NOMO-1 (cell line): ENCODE results near the gene TSPAN17.
"Not testable (repeated sequence)": the region's sequence is repeated elsewhere in the genome, so short reads cannot be mapped to it uniquely, and the experiment has no call there.

Experiments
- DNase-seq, 2 experiments: peaks; one replicate each; lab custom pipeline; 2025; ENCODE audit not compliant: unreplicated experiment in 2 of 2; lab: John Stamatoyannopoulos, UW

TSPAN17 gene, protein sequence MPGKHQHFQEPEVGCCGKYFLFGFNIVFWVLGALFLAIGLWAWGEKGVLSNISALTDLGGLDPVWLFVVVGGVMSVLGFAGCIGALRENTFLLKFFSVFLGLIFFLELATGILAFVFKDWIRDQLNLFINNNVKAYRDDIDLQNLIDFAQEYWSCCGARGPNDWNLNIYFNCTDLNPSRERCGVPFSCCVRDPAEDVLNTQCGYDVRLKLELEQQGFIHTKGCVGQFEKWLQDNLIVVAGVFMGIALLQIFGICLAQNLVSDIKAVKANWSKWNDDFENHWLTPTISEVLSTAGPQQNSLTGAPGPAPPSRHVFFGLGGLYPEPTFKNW

DNA sequence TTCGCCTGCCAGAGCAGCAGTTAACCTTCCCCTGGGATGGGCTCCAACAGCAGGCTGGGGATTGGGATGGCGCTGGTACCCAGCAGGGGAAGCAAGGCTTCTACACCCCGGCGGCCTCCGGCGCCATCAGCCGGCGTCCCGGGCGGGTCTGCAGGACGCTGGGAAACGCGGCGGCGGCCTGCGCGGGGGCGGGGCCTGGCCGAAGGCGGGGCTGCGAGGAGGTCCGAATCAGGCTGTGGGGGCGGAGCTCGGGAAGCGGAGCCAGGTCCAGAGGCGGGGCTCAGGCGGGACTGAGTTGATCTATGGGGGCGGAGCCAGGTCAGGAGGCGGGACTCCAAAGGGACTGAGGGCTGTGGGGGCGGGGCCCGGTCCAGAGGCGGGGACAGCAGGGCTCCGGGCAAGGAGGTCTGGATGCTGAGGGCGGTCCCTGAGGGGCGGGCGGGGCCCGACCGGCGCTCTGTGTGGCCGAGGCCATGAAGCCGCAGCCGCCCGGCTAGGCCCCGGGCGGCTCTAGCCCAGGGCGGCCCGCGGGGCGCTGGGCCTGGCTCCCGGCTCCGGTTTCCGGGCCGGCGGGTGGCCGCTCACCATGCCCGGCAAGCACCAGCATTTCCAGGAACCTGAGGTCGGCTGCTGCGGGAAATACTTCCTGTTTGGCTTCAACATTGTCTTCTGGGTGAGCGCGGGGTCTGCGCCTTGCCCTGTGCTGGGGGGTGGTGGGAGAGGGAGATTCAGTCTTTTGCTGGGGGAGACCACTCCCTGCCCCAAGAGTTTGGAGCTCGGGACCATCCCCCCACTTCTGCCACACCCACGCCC lies at the start of gene TSPAN17:
Gene TSPAN17 (plus strand): TSS at position 455 of the 813 bp plus-strand sequence. CDS start 132 bp downstream, at position 587.
- DNase-seq = peak; percentile 96 to 98

DNA sequence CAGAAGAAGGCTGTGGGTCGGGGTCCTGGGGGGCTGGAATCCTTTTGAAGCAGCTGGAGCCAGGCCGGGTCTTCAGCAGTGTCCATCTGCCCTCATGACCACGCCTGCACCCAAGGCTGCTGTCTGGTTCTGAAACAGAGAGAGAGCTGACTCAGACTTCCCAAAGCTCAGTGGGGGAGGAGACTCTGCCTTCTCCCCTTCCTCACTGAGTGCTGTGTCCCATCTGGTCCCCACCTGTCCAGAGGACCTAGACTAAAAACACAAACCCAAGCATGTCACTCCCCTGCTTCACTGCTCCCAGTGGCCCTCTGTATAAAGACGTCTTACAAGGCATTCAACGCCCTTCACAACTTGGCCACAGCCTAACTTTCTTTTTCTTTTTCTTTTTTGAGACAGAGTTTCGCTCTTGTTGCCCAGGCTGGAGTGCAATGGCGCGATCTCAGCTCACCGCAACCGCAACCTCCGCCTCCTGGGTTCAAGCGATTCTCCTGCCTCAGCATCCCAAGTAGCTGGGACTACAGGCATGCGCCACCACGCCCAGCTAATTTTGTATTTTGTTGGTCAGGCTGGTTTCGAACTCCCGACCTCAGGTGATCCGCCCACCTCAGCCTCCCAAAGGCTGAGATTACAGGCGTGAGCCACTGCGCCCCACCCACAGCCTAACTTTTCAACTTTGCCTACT lies 47.4 kb upstream of the TSPAN17 start:
- DNase-seq = not testable (repeated sequence)

DNA sequence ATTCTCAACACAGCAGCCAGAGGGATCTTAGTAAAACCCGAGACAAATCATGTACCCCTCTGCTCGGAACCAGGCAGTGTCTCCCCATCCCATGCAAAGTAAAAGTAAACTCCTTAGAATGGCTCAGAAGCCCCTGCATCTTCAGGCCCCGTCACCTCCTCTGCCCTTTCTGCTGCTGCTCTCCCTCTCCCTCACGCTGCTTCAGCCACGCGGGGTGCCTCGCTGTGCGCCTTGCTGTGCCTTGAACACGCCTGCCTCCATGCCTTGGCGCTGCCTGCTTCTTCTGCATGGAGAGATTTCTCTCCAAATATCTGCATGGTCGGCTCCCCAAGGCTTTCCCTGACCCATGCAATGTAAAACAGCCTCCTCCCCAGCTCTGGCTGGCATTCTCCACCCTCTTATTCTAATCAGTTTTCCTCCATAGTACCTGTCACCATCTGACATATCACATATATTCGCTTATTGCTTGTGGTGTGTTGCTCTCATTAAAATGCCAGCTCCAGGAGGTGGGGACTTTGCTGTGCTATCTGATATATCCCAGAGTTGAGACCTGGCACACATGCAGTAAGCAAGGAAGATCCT lies 45.3 kb upstream of the TSPAN17 start:
- no peak for DNase-seq

DNA sequence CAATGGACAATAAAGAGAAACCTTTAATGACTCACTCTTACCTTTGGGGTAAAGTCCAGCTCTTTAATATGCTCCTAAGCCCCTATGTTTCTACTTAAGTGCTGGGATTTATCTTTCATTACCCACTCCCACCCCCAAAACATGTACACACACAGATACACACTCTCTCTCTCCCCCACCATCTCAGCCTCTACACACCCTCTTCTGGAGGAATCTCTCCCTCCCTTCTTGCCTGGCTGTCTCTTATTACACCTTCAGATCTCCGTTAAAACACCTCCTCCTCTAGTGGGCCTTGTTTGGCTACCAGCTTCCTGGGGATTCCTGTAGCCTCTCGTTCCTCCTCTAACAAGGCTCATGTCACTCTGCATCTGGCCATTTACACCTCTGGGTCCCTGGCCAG lies 44.2 kb upstream of the TSPAN17 start:
- DNase-seq = no peak

DNA sequence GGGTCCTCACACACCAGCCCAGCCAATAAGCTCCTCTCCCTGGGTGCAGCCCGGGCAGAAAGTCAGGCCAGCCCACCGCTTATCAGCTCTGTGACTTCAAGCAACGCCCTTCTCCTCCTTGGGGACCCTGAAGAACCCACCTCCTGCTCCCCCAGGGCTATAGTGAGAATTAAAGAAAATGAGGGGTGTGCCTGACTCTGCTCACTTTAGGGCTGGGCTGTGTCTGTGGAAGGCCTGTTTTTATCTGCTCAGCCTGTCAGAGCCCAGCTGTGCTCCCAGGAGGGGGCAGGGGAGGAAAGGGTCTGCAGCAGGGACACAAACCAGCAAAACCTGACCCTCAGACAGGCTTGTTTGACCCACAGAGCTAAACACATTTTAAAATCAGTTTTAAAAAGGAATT lies 41.3 kb upstream of the TSPAN17 start:
- DNase-seq = no peak

DNA sequence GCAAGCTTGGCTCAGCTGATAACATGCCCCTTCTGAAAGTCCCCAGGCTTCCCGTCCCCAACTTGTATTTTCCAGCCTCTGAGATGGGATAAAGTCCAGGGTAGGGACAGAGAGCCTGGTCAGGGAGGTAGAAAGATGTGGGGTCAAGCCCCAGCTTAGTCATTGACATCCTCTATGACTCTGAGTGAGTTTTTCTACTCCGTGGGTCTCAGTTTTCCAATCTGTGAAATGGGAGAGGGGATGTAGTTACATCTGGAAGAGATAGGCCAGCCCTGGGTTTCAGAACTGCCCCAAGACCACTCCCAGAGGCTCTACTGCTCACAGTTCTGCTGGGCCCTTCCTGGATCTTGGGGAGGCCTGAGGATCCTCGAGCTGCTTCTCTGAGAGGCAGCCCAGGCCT lies 40.4 kb upstream of the TSPAN17 start:
- no peak for DNase-seq

DNA sequence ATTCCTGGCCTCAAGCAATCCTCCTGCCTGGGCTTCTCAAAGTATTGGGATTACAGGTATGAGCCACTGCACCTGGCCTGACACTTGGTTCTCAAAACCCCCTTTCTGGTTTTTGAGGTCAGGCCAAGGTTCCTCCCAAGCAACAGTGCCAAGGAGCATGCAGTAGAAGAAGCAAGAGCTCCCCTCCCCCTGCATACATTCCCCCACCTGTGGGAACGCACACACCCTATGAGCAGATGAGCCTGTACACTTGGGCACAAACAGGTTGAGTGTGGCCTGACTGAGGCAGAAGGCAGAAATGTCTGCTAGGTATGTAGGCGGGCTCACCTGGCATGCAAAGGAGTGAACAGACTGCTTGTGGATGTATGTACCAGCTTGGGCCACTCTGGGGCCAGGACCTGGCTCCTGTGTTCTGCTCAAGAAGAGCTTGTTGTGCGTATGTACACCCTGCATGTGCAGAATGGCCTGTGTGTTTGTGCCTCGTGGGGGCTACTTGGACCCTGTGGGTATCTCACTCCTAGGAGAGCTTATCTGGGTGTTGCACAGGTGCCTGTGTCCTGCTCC lies 39.1 kb upstream of the TSPAN17 start:
- DNase-seq = no peak

DNA sequence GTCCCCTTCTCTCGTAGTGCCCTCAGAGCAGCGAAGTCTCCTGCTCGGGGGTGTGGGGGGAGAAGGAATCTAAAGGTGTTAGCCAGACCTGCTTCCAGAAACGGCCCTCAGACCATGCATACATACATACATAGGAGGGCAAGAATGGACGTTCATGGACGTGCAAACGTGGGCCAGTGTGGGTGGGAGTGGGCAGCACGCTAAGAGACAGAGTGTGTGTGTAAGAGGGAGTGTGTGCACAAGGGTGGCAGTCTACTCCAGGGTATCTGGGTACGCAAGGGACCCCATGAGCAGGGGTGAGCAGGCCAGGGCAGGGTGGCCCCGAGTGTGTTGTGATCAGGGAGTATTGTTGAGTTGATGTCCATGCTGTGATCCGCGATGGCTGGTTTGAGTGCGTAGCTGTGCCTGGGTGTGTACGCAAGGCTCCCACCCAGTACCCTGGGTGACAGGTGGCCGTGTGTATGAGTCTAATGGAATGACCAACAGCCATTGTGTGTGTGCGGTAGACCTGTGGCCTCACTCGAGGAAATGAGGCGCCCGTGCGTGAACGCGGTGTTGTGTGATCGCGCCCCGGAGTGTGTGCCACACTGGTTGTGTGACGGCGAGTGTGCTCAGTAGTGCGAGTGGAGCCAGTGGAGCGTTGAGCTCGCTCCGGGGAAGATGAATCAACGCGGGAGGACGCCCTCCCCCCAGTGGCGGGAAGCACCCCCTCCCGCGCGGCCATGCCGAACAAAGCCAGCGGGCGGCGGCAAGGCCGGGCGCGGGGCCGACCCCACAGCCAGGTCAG lies 38.2 kb upstream of the TSPAN17 start:
- DNase-seq = no peak

DNA sequence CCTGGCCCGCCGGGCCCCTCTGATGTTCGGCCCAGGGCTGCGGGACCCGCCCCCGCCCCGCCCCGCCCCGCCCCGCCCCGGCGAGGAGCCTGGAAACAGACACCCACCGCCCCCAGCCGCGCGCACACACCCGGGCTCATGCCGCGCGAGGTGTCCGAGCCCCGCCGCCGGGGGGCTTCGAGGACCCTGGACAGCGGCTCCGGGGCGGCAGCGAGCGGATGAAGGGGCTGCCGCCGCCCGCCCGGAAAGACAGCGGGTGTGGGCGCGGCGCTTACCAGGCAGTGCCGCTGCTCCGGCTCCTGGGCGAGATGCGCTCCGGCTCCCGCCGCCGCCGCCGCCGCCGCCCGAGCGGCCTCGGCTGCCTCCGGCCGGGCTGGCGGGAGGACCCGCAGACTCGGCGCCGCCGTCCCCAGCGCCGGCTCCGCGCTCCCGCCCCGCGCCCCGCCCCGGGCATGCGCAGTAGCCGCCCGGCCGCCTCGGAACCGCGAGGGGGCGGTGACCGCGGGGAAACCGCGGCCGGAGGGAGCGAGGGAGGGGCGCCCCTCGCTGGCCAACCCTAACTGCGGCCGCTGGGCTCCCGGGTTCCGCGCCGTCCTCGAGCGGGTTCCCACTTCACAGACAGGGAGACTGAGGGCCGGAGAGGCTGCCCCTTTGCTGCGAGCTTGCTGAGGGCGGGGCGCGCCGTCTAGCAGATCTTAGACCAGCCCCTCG lies 37.4 kb upstream of the TSPAN17 start, which contains the start of gene GPRIN1:
Gene GPRIN1 (minus strand): TSS at position 433 of the 711 bp plus-strand sequence. CDS start 10,322 bp downstream, outside the sequence.
- DNase-seq = peak; percentile 32 to 39

DNA sequence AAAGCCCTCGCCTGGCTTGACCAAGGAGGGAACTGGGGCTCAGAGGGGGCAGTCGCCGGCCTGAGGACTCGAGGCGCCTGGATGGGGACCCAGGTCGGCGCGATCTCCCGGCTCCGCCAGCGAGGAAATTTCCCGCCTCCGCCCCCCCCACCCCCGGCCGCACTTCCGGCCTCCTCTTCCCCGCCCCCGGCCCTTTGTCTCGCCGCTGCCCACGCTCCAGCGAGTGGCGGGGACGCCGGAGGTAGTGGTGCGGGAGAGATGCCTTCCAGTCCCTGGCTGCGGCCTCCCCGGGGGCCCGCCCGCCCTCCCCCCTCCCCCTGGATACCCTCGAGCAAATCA lies 36.9 kb upstream of the TSPAN17 start:
- DNase-seq = no peak

DNA sequence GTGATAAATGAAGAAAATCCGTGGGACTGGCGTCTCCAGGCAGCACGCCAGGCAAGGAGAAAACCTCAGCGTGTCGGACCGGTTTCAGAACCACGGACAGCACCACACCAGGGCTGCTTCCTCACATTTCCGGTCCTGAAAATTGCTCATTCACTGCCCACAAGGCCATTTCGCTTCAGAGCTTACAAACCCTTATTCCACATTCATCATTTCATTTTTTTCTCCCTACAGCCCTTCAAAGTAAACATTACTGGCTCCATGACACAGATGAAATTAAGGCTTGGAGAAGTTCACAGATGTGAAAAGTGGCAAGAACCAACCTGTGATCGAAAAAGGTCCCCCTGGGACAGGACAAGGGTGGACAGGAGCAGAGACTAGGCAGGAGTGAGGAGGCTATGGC lies 35.8 kb upstream of the TSPAN17 start:
- peak; percentile 56 to 61 for DNase-seq

DNA sequence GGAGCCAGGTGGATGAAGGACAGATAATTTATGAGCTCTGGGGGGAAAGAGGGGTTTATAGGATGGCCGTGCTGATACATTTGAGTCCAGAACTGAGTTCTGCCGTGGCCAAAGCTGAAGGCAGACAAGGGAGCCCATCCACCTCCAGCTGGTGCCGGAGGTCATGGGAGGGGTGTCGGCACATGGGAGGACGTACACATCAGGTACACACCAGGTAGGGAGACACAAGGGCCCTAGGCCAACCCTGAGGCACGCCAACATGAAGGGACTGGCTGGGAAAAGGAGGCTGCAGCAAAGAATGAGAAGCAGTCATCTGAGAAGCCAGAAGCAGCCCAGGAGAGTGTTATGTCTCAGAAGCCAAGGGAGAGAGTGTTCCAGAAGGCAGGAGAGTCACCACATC lies 35.3 kb upstream of the TSPAN17 start:
- no peak for DNase-seq

DNA sequence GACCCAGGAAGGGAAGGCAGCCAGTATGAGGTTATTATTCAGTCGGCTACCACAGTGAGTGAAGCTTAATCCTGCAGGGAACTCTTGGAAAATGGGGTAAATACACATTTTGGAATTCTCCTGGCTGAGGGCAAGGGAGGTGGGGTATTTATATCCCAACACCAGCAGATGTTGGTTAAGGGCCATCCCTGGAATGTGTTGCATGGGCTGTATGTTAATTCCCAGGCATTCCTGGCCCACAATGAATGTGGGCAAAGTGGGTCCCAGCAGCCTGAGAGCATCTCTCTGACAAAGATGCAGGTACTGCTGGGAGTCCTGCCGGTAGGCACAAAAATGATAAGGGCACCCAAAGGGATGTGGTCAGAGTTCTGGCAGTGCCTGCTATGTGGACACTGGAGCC lies 34.4 kb upstream of the TSPAN17 start:
- DNase-seq = no peak

DNA sequence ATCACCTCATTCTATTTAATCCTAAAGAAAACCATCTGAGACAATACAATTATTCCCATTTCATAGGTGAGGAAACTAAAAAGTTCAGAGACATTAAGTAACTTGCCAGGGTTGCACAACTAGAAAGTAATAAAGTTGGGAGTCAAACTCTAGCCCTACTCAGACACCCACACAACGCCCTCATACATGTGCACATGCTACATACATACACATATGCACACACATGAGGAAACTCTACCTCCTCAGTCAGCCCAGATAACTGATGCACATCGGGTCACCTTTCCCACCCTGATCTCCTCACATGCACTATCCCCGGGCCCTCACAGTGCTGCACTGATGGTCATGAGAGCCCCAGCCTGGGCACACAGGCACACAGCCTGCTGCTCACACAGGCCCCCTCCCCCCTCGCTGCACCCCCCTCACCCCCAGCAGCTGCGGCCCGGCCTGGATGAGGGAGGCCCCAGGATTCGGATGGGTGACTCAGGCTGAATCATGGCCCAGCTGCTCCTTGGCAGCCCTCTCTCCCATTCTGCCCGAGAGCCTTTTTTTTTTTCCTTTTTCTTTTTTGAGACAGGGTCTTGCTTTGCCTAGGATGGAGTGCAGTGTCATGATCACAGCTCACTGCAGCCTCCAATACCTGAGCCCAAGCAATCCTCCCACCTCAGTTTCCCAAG lies 32.3 kb upstream of the TSPAN17 start:
- no peak for DNase-seq

DNA sequence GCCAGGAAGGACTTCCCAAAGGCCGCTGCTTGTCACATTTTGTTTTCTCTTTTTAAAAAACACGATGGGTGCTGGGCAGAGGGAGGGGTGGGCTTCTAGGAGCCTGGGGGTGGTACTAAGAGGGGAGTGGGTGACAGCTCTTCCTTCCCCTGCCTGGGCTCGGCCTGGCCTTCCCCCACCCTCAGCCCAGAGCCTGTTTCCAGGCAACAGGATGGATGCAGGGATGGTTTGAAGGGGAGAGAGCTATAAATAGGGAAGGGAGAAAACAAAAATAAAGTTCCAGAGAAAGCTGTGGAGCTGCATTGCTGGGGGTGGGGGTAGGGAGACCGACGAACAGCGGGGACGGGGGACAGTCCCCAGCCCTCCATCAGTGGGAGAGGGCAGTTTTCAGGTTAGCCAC lies 30.8 kb upstream of the TSPAN17 start:
- no peak for DNase-seq

DNA sequence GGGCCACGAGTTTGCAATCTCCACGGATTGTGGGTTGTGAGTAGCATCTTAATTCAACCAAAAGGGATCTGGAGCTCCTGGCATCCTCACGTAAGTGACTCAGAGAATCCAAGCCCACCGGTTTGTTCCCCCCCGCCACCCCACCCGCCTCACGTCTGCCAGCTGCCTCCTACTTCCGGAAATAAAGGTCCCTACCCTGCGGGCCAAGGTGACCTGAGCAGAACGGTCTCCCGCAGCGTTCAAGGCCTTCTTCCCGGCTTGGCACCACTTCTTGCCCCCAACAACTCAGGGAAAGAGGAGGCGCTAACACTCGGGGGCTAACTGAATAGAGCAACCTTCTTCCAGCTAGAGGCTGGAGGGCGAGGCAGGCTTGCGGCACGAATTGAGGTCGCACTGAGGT lies 28.5 kb upstream of the TSPAN17 start:
- no peak for DNase-seq

DNA sequence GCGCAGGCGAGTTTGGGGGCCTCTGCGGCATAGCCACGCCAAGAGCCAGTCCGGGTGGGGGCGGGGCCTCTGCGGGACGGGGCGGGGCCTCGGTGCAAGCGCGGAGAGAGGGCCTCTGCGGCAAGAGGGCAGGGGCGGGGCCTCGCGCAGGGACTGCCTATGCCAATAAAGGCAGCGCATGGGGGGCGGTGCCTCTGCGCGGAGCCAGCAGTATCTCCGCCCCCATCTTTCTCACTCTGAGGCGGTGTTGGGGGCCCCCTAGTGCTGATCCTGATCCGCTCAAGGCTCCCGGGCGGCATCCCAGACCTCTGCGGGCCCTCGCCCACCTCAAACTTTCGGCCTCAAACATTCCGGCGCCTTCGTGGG lies 28.1 kb upstream of the TSPAN17 start:
- peak; percentile 62 to 66 for DNase-seq

DNA sequence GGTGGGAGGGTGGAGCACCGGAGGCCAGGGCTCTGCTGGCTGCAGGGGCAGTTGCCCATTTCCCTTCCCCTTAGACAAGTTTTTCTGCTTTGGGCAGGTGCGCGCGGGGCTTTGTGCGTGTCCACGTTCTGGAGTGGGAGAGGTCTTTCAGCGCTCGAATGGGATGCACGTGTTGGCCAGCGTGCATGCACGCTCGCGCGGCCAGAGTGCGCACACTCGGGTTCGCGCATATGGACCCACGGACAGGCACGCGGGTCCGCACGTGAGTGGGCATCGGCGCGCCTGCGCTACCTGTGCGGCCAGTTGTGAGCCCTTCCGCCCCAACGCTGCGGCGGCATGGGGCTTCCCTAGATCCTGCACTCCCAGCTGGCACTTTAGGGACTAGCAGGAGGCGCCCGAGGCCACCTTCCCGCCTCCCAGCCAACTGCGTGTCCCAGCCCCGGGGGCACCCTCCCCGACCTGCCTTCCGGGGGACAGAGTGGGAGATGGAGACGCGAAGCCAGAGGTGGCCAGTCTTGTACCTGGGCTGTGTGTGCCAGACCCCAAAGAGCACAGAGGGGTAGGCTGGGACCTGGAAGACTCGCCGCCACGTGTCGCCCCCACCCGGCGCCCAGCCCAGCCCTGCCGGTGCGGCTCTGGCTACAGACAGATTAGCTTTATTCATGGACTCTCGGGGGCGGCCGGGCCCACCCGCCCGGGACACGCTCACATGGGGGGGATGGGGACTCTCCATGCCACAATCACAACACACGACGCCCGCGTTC lies 27.5 kb upstream of the TSPAN17 start:
- DNase-seq = no peak
